ENCODE results near the gene MICB.
"Not testable (repeated sequence)": the region's sequence is repeated elsewhere in the genome, so short reads cannot be mapped to it uniquely, and the experiment has no call there.

Gene MICB

GRCh38 chr6:31493875-31494694 lies 3.9 kb upstream of the MICB start:
- Histone ChIP-seq H3K36me3 (ENCODE audit: control insufficient read depth, insufficient read depth, low read length) (no peaks in the 10 kb centered on the region), H3K4me3 (ENCODE audit: low read length) (peak overlapping the region; percentile 56), H3K27me3 (ENCODE audit: control insufficient read depth, insufficient read depth, low read length) (peaks cover 41% of the 10 kb centered on the region), H3K9ac (ENCODE audit: low read length) (peak overlapping the region; percentile 69), H3K4me1 (ENCODE audit: control insufficient read depth, insufficient read depth, low read length) (peaks cover 4% of the 10 kb centered on the region), H3K9me3 (ENCODE audit: control insufficient read depth, low read length) (no peaks in the 10 kb centered on the region)

GRCh38 chr6:31495580-31495979 lies 2.4 kb upstream of the MICB start:
- Histone ChIP-seq H3K36me3 (ENCODE audit: control insufficient read depth, insufficient read depth, low read length) (no peaks in the 10 kb centered on the region), H3K27me3 (ENCODE audit: control insufficient read depth, insufficient read depth, low read length) (peaks cover 47% of the 10 kb centered on the region), H3K9me3 (ENCODE audit: control insufficient read depth, low read length) (no peaks in the 10 kb centered on the region), H3K4me1 (ENCODE audit: control insufficient read depth, insufficient read depth, low read length) (peaks cover 4% of the 10 kb centered on the region), H3K9ac (ENCODE audit: low read length) (no peak overlapping the region), H3K4me3 (ENCODE audit: low read length) (no peak overlapping the region)

- not testable (repeated sequence) for H3K9me3 ChIP-seq (ENCODE audit: control insufficient read depth, low read length); H3K36me3 ChIP-seq (ENCODE audit: control insufficient read depth, insufficient read depth, low read length); H3K4me3 ChIP-seq (ENCODE audit: low read length); H3K4me1 ChIP-seq (ENCODE audit: control insufficient read depth, insufficient read depth, low read length); H3K9ac ChIP-seq (ENCODE audit: low read length)
- H3K27me3 ChIP-seq (ENCODE audit: control insufficient read depth, insufficient read depth, low read length) = peaks cover 47% of the 10 kb centered on the region
These were observed 1.1 kb upstream of the MICB start for GRCh38 chr6:31496826-31497225.

GRCh38 chr6:31498748-31499147 lies 803 bp downstream of the MICB start:
- Histone ChIP-seq H3K4me1 (ENCODE audit: control insufficient read depth, insufficient read depth, low read length) (peaks cover 4% of the 10 kb centered on the region), H3K27me3 (ENCODE audit: control insufficient read depth, insufficient read depth, low read length) (peaks cover 41% of the 10 kb centered on the region), H3K9ac (ENCODE audit: low read length) (no peak overlapping the region), H3K4me3 (ENCODE audit: low read length) (no peak overlapping the region), H3K36me3 (ENCODE audit: control insufficient read depth, insufficient read depth, low read length) (no peaks in the 10 kb centered on the region), H3K9me3 (ENCODE audit: control insufficient read depth, low read length) (no peaks in the 10 kb centered on the region)

GRCh38 chr6:31499648-31500047 lies 1.7 kb downstream of the MICB start:
- H3K36me3 ChIP-seq (ENCODE audit: control insufficient read depth, insufficient read depth, low read length); H3K4me1 ChIP-seq (ENCODE audit: control insufficient read depth, insufficient read depth, low read length); H3K9me3 ChIP-seq (ENCODE audit: control insufficient read depth, low read length); H3K9ac ChIP-seq (ENCODE audit: low read length); H3K4me3 ChIP-seq (ENCODE audit: low read length): not testable (repeated sequence)
- H3K27me3 ChIP-seq (ENCODE audit: control insufficient read depth, insufficient read depth, low read length) = peaks cover 34% of the 10 kb centered on the region

GRCh38 chr6:31502586-31502985 lies 4.6 kb downstream of the MICB start:
- Histone ChIP-seq H3K9me3 (ENCODE audit: control insufficient read depth, low read length) (no peaks in the 10 kb centered on the region), H3K36me3 (ENCODE audit: control insufficient read depth, insufficient read depth, low read length) (no peaks in the 10 kb centered on the region), H3K4me1 (ENCODE audit: control insufficient read depth, insufficient read depth, low read length) (no peaks in the 10 kb centered on the region), H3K9ac (ENCODE audit: low read length) (no peak overlapping the region), H3K27me3 (ENCODE audit: control insufficient read depth, insufficient read depth, low read length) (peaks cover 18% of the 10 kb centered on the region), H3K4me3 (ENCODE audit: low read length) (no peak overlapping the region)

- H3K36me3 ChIP-seq (ENCODE audit: control insufficient read depth, insufficient read depth, low read length); H3K27me3 ChIP-seq (ENCODE audit: control insufficient read depth, insufficient read depth, low read length); H3K9me3 ChIP-seq (ENCODE audit: control insufficient read depth, low read length); H3K4me3 ChIP-seq (ENCODE audit: low read length); H3K9ac ChIP-seq (ENCODE audit: low read length); H3K4me1 ChIP-seq (ENCODE audit: control insufficient read depth, insufficient read depth, low read length): not testable (repeated sequence)
These were observed 11.1 kb downstream of the MICB start for GRCh38 chr6:31509036-31509435.

GRCh38 chr6:31510007-31510406 lies 12.1 kb downstream of the MICB start:
- Histone ChIP-seq H3K36me3 (ENCODE audit: control insufficient read depth, insufficient read depth, low read length) (no peaks in the 10 kb centered on the region), H3K4me1 (ENCODE audit: control insufficient read depth, insufficient read depth, low read length) (no peaks in the 10 kb centered on the region), H3K9ac (ENCODE audit: low read length) (no peak overlapping the region), H3K27me3 (ENCODE audit: control insufficient read depth, insufficient read depth, low read length) (no peaks in the 10 kb centered on the region), H3K4me3 (ENCODE audit: low read length) (no peak overlapping the region), H3K9me3 (ENCODE audit: control insufficient read depth, low read length) (no peaks in the 10 kb centered on the region)

- Histone ChIP-seq H3K4me1 (ENCODE audit: control insufficient read depth, insufficient read depth, low read length) (no peaks in the 10 kb centered on the region), H3K36me3 (ENCODE audit: control insufficient read depth, insufficient read depth, low read length) (no peaks in the 10 kb centered on the region), H3K9me3 (ENCODE audit: control insufficient read depth, low read length) (no peaks in the 10 kb centered on the region), H3K27me3 (ENCODE audit: control insufficient read depth, insufficient read depth, low read length) (no peaks in the 10 kb centered on the region), H3K9ac (ENCODE audit: low read length) (no peak overlapping the region), H3K4me3 (ENCODE audit: low read length) (no peak overlapping the region)
These were observed 15.7 kb downstream of the MICB start for GRCh38 chr6:31513456-31514165.

- Histone ChIP-seq H3K9ac (ENCODE audit: low read length) (no peak overlapping the region), H3K4me1 (ENCODE audit: control insufficient read depth, insufficient read depth, low read length) (peaks cover 8% of the 10 kb centered on the region), H3K27me3 (ENCODE audit: control insufficient read depth, insufficient read depth, low read length) (no peaks in the 10 kb centered on the region), H3K4me3 (ENCODE audit: low read length) (no peak overlapping the region), H3K36me3 (ENCODE audit: control insufficient read depth, insufficient read depth, low read length) (no peaks in the 10 kb centered on the region), H3K9me3 (ENCODE audit: control insufficient read depth, low read length) (no peaks in the 10 kb centered on the region)
These were observed 23.9 kb downstream of the MICB start for GRCh38 chr6:31521835-31522234.

GRCh38 chr6:31525553-31525931 lies 27.6 kb downstream of the MICB start:
- Histone ChIP-seq H3K36me3 (ENCODE audit: control insufficient read depth, insufficient read depth, low read length) (peaks cover 3% of the 10 kb centered on the region), H3K9me3 (ENCODE audit: control insufficient read depth, low read length) (no peaks in the 10 kb centered on the region), H3K9ac (ENCODE audit: low read length) (no peak overlapping the region), H3K4me1 (ENCODE audit: control insufficient read depth, insufficient read depth, low read length) (peaks cover 8% of the 10 kb centered on the region), H3K4me3 (ENCODE audit: low read length) (no peak overlapping the region), H3K27me3 (ENCODE audit: control insufficient read depth, insufficient read depth, low read length) (no peaks in the 10 kb centered on the region)

GRCh38 chr6:31525932-31526591 lies 28.1 kb downstream of the MICB start:
- no peak overlapping the region for H3K4me3 ChIP-seq (ENCODE audit: low read length)
- no peaks in the 10 kb centered on the region for H3K27me3 ChIP-seq (ENCODE audit: control insufficient read depth, insufficient read depth, low read length)
- H3K36me3 ChIP-seq (ENCODE audit: control insufficient read depth, insufficient read depth, low read length) = peaks cover 8% of the 10 kb centered on the region
- no peaks in the 10 kb centered on the region for H3K9me3 ChIP-seq (ENCODE audit: control insufficient read depth, low read length)
- H3K4me1 ChIP-seq (ENCODE audit: control insufficient read depth, insufficient read depth, low read length) = peaks cover 8% of the 10 kb centered on the region
- H3K9ac ChIP-seq (ENCODE audit: low read length) = no peak overlapping the region

Measured in mucosa of stomach (tissue), 1 donor.